Left lung (tissue), 10 donors: ENCODE measurements around the gene TRIM33. TPM values are rescaled to one million over a fixed set of nuclear protein-coding genes. Genes with fewer than 3 reads are reported as not detected.
"Not testable (repeated sequence)": the region's sequence is repeated elsewhere in the genome, so short reads cannot be mapped to it uniquely, and the experiment has no call there.

Experiments
- ATAC-seq: fragments of 200-7000 bp; cut with Tn5 transposase; one replicate; pipeline ENCODE4 v1.9.1; 2020; ENCODE audit warnings: moderate library complexity
- DNase-seq, 4 donors: peaks; one replicate each; pipeline ENCODE4 v3.0.0-alpha.2; 2013 to 2020
- H3K27ac ChIP-seq, 2 donors: fragments of 200-600 bp; sonication (generic) in 1 of 2; one replicate each; pipeline versions ENCODE4 v1.5.0 to v1.8.0; 2020 to 2021
- H3K27me3 ChIP-seq, 2 donors: fragments of 200-600 bp; sonication (generic) in 1 of 2; one replicate each; pipeline versions ENCODE4 v1.5.0 to v1.8.0; 2020 to 2021
- H3K36me3 ChIP-seq, 2 donors: fragments of 200-600 bp; sonication (generic) in 1 of 2; one replicate each; pipeline versions ENCODE4 v1.5.0 to v1.8.0; 2020 to 2021
- H3K4me1 ChIP-seq, 2 donors: fragments of 200-600 bp; one replicate each; pipeline ENCODE4 v1.8.0; 2021
- H3K4me3 ChIP-seq, 2 donors: fragments of 200-600 bp; sonication (generic) in 1 of 2; one replicate each; pipeline versions ENCODE4 v1.5.0 to v1.8.0; 2020 to 2021; ENCODE audit warnings: mild to moderate bottlenecking in 1 of 2
- H3K9me3 ChIP-seq, 2 donors: fragments of 200-600 bp; sonication (generic) in 1 of 2; one replicate each; pipeline versions ENCODE4 v1.5.0 to v1.8.0; 2020 to 2021
- CTCF ChIP-seq, 2 donors: fragments of 200-600 bp; sonication (generic) in 1 of 2; IDR thresholded peaks; one replicate each; pipeline versions ENCODE4 v1.5.0 to v1.8.0; 2021; ENCODE audit warnings: antibody characterized with exemption in 2 of 2
- intact Hi-C, 2 donors: fragments of 100-400 bp; cut with DNase I; formaldehyde crosslinking; loops; one replicate each; pipeline versions ENCODE4 v1.11.2 to v1.14.2; 2022
- polyA plus RNA-seq, 6 donors: library from polyadenylated mRNA; unstranded; fragments of 120-200 nt; gene quantifications; one replicate each; pipeline ENCODE4 v1.2.1, GENCODE V29; 2013; ENCODE audit not compliant: insufficient read length in 6 of 6
- total RNA-seq, 2 donors: library from RNA; stranded (reverse); fragmentation: NEBNext Ultra II Directional; extraction: Animal tissue kit (Norgen Biotek cat#: 25700); gene quantifications; one replicate each; pipeline ENCODE4 v1.2.1, GENCODE V29; 2021
- donor health status: DM: no; HTN: yes; CAD: no.
- donor health status: DM: no; HTN: no; CAD: no.

TRIM33 gene
- total and polyA plus RNA-seq, 8 donors = 26.7 to 64.2 (median 53.0) TPM

DNA sequence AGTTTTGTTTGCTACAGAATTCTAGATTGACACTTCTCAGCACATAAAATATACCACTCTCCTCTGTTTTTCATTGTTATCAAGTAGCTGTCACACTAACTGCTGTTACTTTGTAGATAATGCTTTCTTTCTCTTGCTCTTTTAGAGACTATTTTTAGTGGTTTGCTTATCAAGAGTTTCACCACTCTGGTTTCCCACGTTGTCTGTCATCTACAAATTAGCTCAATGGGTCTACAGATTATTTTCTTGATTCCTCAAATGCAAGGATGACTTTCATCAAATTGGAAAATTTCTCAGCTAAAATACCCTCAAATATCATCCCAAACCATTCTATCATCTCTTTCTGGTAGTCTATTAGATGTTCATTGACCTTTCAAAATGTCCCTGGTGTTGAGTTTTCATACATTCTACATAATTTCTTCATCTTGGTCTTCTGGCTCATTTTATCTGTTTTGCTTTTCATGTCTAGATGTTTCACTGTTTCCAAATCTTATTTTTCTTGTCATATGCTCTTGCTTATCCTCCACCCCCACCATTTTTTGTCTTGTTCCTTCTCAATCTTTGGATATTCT is 122.5 kb downstream of the TRIM33 start:
- DNase-seq (no peak), ATAC-seq (no peak)
- Histone ChIP-seq H3K27me3 (no peaks in the 10 kb centered on the region), H3K4me3 (no peak overlapping the region), H3K4me1 (no peaks in the 10 kb centered on the region), H3K9me3 (peaks cover 0 to 31% of the 10 kb centered on the region in 2 donors), H3K36me3 (peaks cover 0 to 21% of the 10 kb centered on the region in 2 donors), H3K27ac (no peak overlapping the region)
- intact Hi-C loops = no loop called here
- TF ChIP-seq CTCF (IDR thresholded peaks at IDR 0.05) = no peak

GRCh38 chr1:114387585-114387984 is 123.4 kb downstream of the TRIM33 start:
- H3K36me3 ChIP-seq = peaks cover 0 to 21% of the 10 kb centered on the region in 2 donors
- H3K27ac ChIP-seq, intact Hi-C loops, ATAC-seq, DNase-seq, H3K4me1 ChIP-seq, H3K27me3 ChIP-seq, H3K4me3 ChIP-seq: not testable (repeated sequence)
- H3K9me3 ChIP-seq = peaks cover 0 to 35% of the 10 kb centered on the region in 2 donors

DNA sequence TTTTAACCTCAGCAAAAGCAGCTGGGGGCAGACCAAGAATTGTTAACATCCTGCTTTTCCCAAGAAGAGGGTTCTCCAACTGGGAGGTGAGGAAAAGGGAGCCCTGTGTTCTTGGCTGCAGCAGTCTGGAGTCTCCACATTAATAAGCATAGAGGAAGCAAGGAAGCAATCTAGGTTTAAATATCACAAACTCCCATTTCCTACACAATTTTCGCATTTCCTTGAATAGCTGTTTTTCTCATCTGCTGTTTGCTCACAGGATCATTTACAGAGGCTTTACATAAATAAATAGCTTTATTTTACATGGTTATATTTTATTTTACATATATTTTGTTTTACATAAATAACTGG is 124.0 kb downstream of the TRIM33 start:
- Histone ChIP-seq H3K27me3 (no peaks in the 10 kb centered on the region), H3K27ac (no peak overlapping the region), H3K4me3 (no peak overlapping the region), H3K36me3 (peaks cover 0 to 15% of the 10 kb centered on the region in 2 donors), H3K4me1 (no peaks in the 10 kb centered on the region), H3K9me3 (peaks cover 0 to 37% of the 10 kb centered on the region in 2 donors)
- intact Hi-C loops = no loop called here
- no peak for TF ChIP-seq CTCF (IDR thresholded peaks at IDR 0.05)
- no peak for DNase-seq
- no peak for ATAC-seq

DNA sequence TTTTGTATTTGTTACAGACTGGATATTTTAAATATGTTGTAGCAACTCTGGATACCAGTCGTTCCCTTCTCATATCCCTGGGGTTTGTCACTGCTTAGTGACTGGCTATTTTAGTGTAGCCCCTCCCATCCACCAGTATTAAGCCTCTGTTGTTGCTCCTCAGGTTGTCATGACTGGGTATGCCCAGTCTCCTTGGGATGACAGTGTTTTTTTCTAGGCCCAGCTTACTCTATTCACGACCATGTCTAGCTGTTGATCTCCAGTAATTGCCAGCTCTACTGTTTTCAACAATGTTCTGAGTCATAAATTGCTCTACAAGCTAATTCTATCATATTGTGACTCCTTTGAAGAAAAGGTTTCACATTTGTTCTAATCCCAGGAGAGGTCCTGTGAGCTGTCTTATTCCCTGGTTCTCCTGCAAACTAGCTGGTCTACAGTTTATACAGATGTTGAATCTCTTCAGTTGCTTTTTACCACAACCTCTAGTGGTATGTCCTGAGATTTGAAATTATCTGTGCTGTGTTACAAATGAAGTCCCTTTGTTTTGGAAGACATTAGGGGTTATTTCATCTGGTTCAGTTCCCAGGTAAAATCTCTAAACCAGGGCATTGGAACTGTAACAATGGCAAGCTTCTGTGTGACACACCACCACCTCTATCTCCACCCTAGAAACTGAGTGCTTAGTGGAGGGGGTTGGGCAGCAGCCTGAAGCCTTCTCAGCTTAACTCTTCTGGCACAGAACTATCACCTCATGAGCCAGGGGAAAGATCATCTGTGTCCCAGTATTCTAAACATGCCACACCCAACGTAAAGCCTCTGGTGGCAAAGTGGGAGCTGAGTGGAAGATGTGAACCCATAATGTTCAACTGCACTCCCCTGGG is 124.6 kb downstream of the TRIM33 start:
- H3K4me1 ChIP-seq = no peaks in the 10 kb centered on the region
- TF ChIP-seq CTCF (IDR thresholded peaks at IDR 0.05) = no peak
- H3K36me3 ChIP-seq = peaks cover 0 to 9% of the 10 kb centered on the region in 2 donors
- no peaks in the 10 kb centered on the region for H3K27me3 ChIP-seq
- no peak for ATAC-seq
- H3K27ac ChIP-seq = no peak overlapping the region
- no peak overlapping the region for H3K4me3 ChIP-seq
- peaks cover 0 to 37% of the 10 kb centered on the region in 2 donors for H3K9me3 ChIP-seq
- intact Hi-C loops = no loop called here
- no peak for DNase-seq

- Histone ChIP-seq H3K36me3 (no peaks in the 10 kb centered on the region), H3K4me1 (no peaks in the 10 kb centered on the region), H3K27ac (no peak overlapping the region), H3K4me3 (no peak overlapping the region), H3K9me3 (peaks cover 0 to 37% of the 10 kb centered on the region in 2 donors), H3K27me3 (no peaks in the 10 kb centered on the region)
- no peak for TF ChIP-seq CTCF (IDR thresholded peaks at IDR 0.05)
- intact Hi-C loops = no loop called here
- ATAC-seq = no peak
- no peak for DNase-seq
Observed at GRCh38 chr1:114384922-114385321, 126.1 kb downstream of the TRIM33 start.
